Endometrium (tissue), 2 donors: Measurements from ENCODE around the gene AGPAT3.

Source experiments
- FAIRE-seq: peaks from 2 replicates; lab custom pipeline; 2012; peaks lifted over from hg19 to GRCh38; lab: Jason Lieb, UNC
- donor health status: control.
- donor health status: control.

Gene AGPAT3

GRCh38 chr21:43978060-43978459 is 113.0 kb downstream of the AGPAT3 start:
- no peak for FAIRE-seq

GRCh38 chr21:43979654-43980053 is 114.6 kb downstream of the AGPAT3 start:
- no peak for FAIRE-seq

- FAIRE-seq = no peak
Measured at GRCh38 chr21:43981151-43981870, 116.3 kb downstream of the AGPAT3 start.

GRCh38 chr21:43981871-43982210 is 116.8 kb downstream of the AGPAT3 start:
- FAIRE-seq = no peak

GRCh38 chr21:43982489-43983078 is 117.6 kb downstream of the AGPAT3 start:
- FAIRE-seq = no peak

GRCh38 chr21:43983390-43983789 is 118.4 kb downstream of the AGPAT3 start:
- no peak for FAIRE-seq

- FAIRE-seq = no peak
Measured at GRCh38 chr21:43983860-43984420, 118.9 kb downstream of the AGPAT3 start.

GRCh38 chr21:43984905-43985689 is 120.1 kb downstream of the AGPAT3 start:
- FAIRE-seq = no peak

- no peak for FAIRE-seq
Measured at GRCh38 chr21:43985690-43986251, 120.7 kb downstream of the AGPAT3 start.

- no peak for FAIRE-seq
Measured at GRCh38 chr21:43986544-43987451, 121.8 kb downstream of the AGPAT3 start.

- no peak for FAIRE-seq
Measured at GRCh38 chr21:43987509-43987908, 122.5 kb downstream of the AGPAT3 start.

GRCh38 chr21:43988016-43988415 is 123.0 kb downstream of the AGPAT3 start:
- FAIRE-seq = no peak

GRCh38 chr21:43988506-43989230 is 123.6 kb downstream of the AGPAT3 start:
- no peak for FAIRE-seq

GRCh38 chr21:43989401-43989800 is 124.4 kb downstream of the AGPAT3 start:
- FAIRE-seq = no peak

- FAIRE-seq = no peak
Measured at GRCh38 chr21:43991447-43991991, 126.5 kb downstream of the AGPAT3 start.

- FAIRE-seq = no peak
Measured at GRCh38 chr21:43992121-43992520, 127.1 kb downstream of the AGPAT3 start.

GRCh38 chr21:43993420-43993934 is 128.5 kb downstream of the AGPAT3 start:
- FAIRE-seq = no peak

GRCh38 chr21:43994085-43994484 is 129.1 kb downstream of the AGPAT3 start:
- FAIRE-seq = no peak

GRCh38 chr21:43994646-43995045 is 129.6 kb downstream of the AGPAT3 start:
- no peak for FAIRE-seq

GRCh38 chr21:43995521-43996105 is 130.6 kb downstream of the AGPAT3 start:
- no peak for FAIRE-seq
